GM21390 (cell line): Measurements from ENCODE around the gene SRSF12.
"Not testable (repeated sequence)": the region's sequence is repeated elsewhere in the genome, so short reads cannot be mapped to it uniquely, and the experiment has no call there.

Experiments used
- ATAC-seq: cut with Tn5 transposase; IDR thresholded peaks from one replicate; pipeline ENCODE4 v1.9.1; 2021; ENCODE audit not compliant: unreplicated experiment

SRSF12 gene

GRCh38 chr6:89131599-89131998, 13.7 kb upstream of the SRSF12 start:
- no peak for ATAC-seq

DNA sequence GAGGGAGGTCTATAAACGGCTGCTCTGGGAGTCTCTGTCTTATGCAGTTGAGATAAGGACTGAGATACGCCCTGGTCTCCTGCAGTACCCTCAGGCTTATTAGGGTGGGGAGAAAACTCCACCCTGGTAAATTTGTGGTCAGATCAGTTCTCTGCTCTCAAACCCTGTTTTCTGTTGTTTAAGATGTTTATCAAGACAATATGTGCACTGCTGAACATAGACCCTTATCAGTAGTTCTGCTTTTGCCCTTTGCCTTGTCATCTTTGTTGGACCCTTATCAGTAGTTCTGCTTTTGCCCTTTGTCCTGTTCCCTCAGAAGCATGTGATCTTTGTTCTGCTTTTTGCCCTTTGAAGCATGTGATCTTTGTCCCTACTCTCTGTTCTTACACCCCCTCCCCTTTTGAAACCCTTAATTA, 10.4 kb upstream of the SRSF12 start:
- not testable (repeated sequence) for ATAC-seq

DNA sequence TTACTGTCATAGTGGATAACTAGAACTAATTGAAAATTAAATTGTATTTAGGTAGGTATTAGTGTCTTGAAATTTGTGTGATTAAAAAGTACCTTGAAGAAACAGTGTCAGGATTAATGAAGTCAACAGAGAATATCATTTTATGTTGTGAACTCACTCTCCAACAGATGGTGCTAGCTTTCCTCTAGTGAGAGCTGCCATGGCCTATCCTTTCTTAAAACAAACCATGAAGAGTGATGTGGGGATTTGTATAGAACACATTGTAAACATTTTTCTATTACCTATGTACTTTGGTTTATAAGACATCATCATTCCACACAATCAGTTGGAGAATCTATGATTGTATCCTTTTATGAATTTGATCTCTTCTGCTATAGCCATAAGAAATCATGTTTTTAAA, 4.8 kb upstream of the SRSF12 start:
- ATAC-seq: peak; percentile 57

DNA sequence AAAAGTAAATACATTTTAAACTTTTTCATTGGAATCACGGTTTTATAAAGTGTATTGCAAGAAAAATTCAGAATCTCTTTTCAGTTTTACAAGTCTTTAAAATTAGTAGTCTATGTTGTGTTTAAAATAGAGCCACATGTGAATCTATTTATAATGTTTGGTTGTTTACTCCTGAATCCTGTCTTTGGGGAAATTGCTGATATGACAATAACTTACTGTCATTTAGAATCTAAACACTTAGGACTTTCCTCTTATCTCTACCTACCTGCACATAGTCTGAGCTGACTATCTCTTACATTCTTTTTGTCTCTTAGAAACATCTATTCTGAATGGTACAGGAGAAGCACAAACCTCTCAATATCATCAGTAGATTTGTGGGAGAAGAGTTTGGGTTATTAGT, 4.1 kb upstream of the SRSF12 start:
- no peak for ATAC-seq

DNA sequence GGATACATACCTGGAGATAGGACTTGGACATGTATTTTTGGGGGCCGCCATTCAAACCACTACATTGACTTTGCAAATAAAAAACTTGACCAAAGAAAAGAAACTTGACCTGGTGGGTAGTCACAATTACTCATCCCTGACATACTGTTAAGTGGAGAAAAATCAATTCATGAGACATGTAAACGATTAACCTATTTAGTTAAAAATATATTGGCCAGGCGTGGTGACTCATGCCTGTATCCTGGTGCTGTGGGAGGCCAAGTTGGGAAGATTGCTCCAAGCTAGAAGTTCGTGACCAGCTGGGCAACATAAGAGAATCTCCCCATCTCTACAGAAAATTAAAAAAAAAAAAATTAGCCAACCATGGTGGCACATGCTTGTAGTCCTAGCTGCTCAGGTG, 2.5 kb upstream of the SRSF12 start:
- no peak for ATAC-seq

GRCh38 chr6:89118931-89119330, 1.1 kb upstream of the SRSF12 start:
- no peak for ATAC-seq

GRCh38 chr6:89116702-89117101, 1.2 kb downstream of the SRSF12 start:
- no peak for ATAC-seq

- no peak for ATAC-seq
Observed at GRCh38 chr6:89111933-89112332, 5.9 kb downstream of the SRSF12 start.

DNA sequence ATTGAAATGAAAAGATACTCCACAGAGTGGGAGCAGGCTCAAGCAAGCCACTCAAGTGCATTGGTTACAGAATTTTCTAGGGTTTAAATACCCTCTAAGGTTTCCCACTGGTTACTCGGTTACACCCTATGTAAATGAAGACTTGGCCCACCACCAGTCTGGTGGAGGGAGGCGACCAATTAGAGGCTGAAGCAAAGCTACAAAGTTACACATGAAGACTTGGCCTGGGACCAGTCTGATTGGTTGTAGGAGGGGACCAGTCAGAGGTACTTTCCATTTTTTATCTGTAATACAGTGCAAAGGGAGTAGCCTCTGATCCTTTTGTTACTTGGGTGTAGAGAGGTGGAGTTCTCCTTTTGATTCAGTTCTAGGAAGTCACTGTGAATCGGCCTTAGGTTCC, 7.6 kb downstream of the SRSF12 start:
- ATAC-seq: no peak

GRCh38 chr6:89100114-89100513, 17.8 kb downstream of the SRSF12 start:
- ATAC-seq: no peak

- ATAC-seq: no peak
Observed at GRCh38 chr6:89098461-89098860, 19.4 kb downstream of the SRSF12 start.

DNA sequence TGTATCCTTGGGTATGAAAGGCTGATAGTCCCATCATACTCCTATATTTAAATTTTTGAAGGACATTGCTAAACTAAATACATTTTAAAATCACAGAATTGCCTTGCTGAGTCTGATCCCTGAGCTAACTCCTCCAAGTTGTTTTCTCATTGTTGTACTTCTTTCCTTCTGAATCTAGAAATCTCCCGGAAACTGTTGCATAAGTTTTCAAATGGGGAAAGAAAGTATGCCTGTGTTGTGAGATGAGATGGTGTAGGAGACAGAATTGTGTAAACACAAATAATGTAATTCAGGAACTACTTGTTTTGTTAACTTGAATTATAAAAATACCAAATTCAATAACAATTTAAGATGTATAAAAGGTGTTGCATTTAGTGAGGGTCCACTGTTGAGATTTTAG, 30.0 kb downstream of the SRSF12 start:
- no peak for ATAC-seq

GRCh38 chr6:89085409-89086205, 32.3 kb downstream of the SRSF12 start:
- ATAC-seq: no peak

- ATAC-seq: no peak
Observed at GRCh38 chr6:89084954-89085353, 32.9 kb downstream of the SRSF12 start.

DNA sequence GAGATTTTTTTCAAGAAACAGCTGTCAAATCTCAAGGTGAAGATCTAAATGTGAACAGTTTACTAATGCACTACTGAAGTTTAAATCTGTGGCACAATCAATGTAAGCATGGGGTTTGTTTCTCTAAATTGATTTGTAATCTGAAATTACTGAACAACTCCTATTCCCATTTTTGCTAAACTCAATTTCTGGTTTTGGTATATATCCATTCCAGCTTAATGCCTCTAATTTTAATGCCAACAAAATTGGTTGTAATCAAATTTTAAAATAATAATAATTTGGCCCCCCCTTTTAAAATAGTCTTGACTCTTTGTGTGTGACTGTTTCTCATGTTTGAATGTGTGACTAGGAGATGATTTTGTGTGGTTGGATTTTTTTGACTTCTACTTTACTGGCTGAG, 33.3 kb downstream of the SRSF12 start:
- ATAC-seq: no peak

GRCh38 chr6:89082486-89082891, 35.4 kb downstream of the SRSF12 start:
- no peak for ATAC-seq

GRCh38 chr6:89081423-89082322, 36.2 kb downstream of the SRSF12 start:
- peak; percentile 53 for ATAC-seq

- ATAC-seq: peak; percentile 5
Observed at GRCh38 chr6:89081129-89081422, 36.8 kb downstream of the SRSF12 start.

DNA sequence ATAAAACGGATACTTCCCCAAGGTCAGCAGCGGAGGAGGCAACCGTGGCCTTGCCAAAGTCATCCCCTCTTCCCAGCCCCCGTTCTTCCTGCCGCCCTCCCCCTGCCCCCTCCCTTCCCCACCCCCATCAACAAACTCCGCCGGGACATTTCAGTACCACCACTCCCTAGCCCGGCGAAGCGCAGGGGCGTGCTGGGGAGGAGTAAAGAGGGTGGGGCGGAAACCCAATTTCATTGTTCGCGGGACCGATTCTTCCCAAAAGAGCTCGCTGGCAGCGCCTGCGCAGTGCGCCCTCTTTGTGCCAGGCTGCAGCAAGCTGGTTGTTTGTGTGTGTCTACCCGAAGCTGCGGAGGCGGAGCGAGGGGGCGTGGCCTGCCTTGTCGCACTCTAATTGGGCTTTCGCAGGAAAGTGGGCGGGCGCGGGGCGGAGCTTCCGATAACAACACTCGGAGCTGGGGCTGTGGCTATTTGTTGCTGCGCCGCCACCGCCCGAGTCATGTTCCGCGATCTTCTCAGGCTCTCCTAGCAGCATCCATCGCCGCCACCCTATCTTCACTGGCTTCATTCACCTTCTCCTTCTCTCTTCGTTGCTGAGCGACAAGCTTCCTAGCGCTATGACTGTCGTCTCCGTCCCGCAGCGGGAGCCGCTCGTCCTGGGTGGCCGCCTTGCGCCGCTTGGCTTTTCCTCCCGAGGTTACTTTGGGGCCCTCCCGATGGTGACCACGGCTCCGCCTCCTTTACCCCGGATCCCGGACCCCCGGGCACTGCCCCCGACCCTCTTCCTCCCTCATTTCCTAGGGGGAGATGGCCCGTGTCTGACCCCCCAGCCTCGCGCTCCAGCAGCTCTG, 37.4 kb downstream of the SRSF12 start, which contains the start of gene PNRC1:
PNRC1 (plus strand) TSS at position 471 of the 848 bp plus-strand sequence; CDS start at position 615, 144 bp downstream.
- ATAC-seq: peak; percentile 75

GRCh38 chr6:89079511-89080234, 38.2 kb downstream of the SRSF12 start:
- ATAC-seq: no peak

- no peak for ATAC-seq
Observed at GRCh38 chr6:89073840-89074239, 44.0 kb downstream of the SRSF12 start.
